Erythroblast (primary cell): ENCODE measurements around the gene TNFRSF4.

Experiments used
- GATA1 ChIP-seq: IDR thresholded peaks from 2 replicates; pipeline ENCODE4 v1.6.1; 2011; ENCODE audit warnings: low read depth, mild to moderate bottlenecking, control low read depth, low read length, moderate library complexity
- POLR2A ChIP-seq: IDR thresholded peaks from 2 replicates; pipeline ENCODE4 v1.6.1; 2011; ENCODE audit warnings: mild to moderate bottlenecking, low read length

GRCh38 chr1:1243807-1244191 is 29.8 kb upstream of the TNFRSF4 start:
- TF ChIP-seq POLR2A (no peak), GATA1 (no peak)
